LNCAP (cell line): ENCODE measurements around the gene USP43.

Experiments
- CTCF ChIP-seq: fragments of 450-650 bp; IDR thresholded peaks from 2 replicates; pipeline ENCODE4 v1.5.1; 2017; ENCODE audit warnings: mild to moderate bottlenecking

Gene USP43

GRCh38 chr17:9684955-9685621, 39.8 kb downstream of the USP43 start:
- no peak for TF ChIP-seq CTCF

DNA sequence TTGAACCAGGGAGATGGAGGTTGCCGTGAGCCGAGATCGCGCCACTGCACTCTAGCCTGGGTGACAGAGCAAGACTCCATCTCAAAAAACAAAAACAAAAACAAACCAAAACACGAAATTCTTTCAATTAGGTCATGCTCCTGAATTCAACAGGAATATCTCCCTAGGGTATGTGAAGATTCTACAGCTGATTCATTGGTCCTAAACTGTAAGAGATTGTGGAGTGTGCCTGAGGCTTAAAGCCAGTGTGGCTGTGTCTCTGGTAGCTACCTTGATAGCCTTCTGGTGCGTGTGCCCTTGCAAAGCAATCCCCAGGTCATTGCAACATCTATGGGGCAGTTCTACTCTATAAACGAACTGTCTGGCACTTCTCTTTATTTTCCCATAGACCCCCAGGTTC, 48.4 kb downstream of the USP43 start:
- TF ChIP-seq CTCF, result no peak

DNA sequence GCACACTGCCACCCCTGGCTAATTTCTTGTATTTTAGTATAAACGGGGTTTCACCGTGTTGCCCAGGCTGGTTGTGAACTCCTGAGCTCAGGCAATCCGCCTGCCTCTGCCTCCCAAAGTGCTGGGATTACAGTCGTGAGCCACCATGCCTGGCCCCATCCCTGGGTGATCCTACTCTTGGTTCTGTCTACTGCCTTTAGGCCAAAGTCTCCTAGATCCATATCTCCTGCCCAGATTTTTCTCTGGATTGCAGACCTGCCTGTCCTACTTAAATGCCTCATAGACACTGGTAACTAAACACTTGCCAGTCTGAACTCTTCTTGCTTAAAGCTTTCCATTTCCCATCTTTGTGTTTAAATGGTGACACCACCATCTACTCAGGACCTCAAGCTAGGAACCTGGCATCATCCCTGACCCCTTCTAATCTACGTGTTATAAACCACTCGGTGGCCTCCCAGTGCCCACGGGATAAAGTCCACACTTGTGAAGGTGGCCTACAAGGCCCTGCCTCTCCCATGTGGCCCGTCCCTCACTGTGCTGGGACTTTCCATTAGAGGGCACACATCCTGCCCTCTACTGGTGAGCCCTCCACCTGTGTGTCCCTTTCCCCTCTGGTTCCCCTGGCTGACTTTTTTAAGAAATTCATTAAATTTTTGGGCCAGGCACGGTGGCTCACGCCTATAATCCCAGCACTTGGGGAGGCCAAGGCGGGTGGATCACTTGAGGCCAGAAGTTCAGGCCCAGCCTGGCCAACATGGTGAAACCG, 51.1 kb downstream of the USP43 start:
- 0 out of 2 replicates have a peak, but pooled peaks have one; percentile 14 for TF ChIP-seq CTCF

DNA sequence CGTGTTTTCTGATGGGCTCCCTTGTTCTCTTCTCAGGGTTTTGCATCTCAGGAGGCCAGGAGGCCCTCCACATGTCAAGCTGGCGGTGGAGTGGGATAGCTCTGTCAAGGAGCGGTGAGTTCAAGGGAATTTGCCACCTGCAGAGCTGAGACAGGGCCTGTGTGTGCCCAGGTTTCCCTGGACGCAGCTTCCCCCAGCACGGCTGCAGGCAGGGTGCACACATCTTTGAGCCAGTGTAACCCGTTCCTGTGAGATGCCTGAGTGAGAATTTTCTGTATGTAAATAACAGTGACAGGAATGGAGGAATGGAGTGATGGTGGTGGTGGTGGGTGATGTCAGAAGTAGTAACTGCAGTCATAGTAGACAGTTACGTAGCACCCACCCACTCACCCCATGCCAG, 54.8 kb downstream of the USP43 start:
- TF ChIP-seq CTCF, result no peak

- no peak for TF ChIP-seq CTCF
Observed at GRCh38 chr17:9700754-9701476, 55.6 kb downstream of the USP43 start.

- TF ChIP-seq CTCF, result no peak
Observed at GRCh38 chr17:9702482-9702881, 57.2 kb downstream of the USP43 start.

DNA sequence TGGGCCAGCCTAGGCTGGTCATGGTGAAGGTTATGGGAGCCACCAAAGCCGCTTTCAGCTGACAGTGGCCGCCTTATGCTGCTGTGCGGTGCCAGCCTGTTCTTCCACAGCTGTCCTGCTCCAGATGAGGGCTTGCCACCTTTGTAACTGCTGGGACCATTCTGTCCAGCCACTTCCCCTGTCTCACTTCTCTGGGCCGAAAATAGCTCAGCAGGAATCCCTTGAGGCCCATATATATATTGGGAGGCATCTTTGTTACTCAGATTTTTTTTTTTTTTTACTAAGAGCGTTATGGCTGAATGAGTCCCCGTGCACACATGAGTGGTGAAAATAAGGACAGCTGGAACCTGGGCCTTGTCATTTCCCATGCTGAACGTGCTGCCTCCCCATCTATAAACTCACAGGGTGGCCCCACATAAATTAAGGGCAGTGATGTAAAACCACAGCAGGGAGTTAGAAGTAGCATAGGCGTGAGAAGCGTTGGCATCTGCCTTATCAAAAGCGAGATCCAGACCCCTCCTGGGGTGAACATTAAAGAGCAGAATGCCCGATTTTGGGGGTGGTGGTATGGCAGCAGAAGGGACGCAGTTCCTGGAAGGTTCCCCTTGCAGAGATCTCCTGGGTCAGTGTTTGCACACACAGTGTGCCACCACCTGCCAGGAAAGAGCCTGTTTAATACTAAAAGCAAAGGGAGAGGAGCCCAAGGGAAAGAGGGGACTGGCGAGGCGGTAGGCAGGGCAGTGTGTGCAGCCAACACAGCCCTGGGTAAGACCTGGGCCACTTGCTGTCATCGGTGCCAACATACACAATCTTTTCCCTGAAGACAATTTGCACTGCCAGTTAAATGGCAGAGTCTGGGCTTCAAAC, 57.8 kb downstream of the USP43 start:
- no peak for TF ChIP-seq CTCF
